Measurements from ENCODE around the gene RASA3. TPM values are rescaled to one million over a fixed set of nuclear protein-coding genes. Genes with fewer than 3 reads are reported as not detected.

The RASA3 gene
- total RNA-seq, 1 experiment from 2014 or later, result 0.95 TPM

DNA sequence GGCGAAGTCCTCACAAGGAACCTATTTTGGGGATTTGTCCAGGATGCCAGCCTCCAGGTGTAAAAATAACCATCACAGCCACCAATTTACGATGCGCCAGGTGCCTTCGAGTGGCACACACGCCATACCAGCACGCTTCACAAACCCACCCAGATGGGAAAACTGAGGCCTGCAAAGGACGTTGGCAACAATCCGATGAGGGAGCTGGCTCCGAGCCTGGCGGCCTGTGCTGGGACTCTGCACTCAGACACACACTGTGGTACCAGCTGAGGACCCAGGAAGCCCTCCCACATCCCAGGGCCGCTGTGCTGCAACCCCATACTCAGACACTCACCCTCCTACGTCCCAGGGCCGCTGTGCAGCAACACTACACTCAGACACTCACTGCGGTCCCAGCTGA lies 93.5 kb downstream of the RASA3 start:
- Mint-ChIP-seq H3K27ac (ENCODE audit: unreplicated experiment) (no peak overlapping the region), H3K27me3 (ENCODE audit: insufficient read depth, unreplicated experiment) (no peaks in the 10 kb centered on the region), H3K4me3 (ENCODE audit: unreplicated experiment) (no peak overlapping the region), H3K9me3 (ENCODE audit: unreplicated experiment) (peaks cover 6% of the 10 kb centered on the region), H3K36me3 (ENCODE audit: insufficient read depth, unreplicated experiment) (no peaks in the 10 kb centered on the region), H3K4me1 (ENCODE audit: low read depth, unreplicated experiment) (no peaks in the 10 kb centered on the region)
- ChIA-PET POLR2A (no interaction called here), CTCF (no interaction called here)
- TF ChIP-seq CTCF (IDR thresholded peaks at IDR 0.05; ENCODE audit: insufficient read depth in 1 of 2, low read depth in 1 of 2, low read length in 1 of 2, severe bottlenecking in 1 of 2, unreplicated experiment in 1 of 2), result no peak
- no peaks in the 10 kb centered on the region for H3K27me3 ChIP-seq (replicated peaks; ENCODE audit: control insufficient read depth, insufficient read depth, low read length)
- H3K4me3 ChIP-seq (ENCODE audit: low read depth, low read length), result no peak overlapping the region
- H3K9me3 ChIP-seq, result no peaks in the 10 kb centered on the region
- no peaks in the 10 kb centered on the region for H3K36me3 ChIP-seq (ENCODE audit: control insufficient read depth, insufficient read depth, low read length)
- intact Hi-C loops (cut with micrococcal nuclease; ENCODE audit: unreplicated experiment), result no loop called here
- no peaks in the 10 kb centered on the region for H3K4me1 ChIP-seq
- no TSS peak for BruUV-seq (replicated peaks)
- no peak for DNase-seq

DNA sequence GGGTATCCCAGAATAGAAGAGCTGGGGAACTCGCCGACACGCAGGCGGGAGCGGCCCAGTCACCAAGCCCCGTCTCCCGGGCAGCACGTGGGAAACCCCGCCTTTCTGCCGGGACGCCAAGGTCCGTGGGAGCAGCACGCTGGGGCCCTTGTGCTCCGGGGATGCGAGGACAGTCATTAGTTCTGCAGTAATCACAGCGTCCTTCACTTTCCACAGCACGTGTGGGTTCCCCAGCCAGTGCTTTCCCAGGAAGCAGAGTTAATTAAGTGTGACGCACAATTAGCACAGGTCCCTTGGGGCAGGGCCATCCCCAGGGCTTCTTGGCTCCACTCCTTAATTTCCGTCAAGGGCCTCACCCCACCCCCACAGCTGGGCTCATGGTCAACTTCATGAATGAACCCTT lies 94.2 kb downstream of the RASA3 start:
- intact Hi-C loops (cut with micrococcal nuclease; ENCODE audit: unreplicated experiment), result no loop called here
- Mint-ChIP-seq H3K9me3 (ENCODE audit: unreplicated experiment) (peaks cover 3% of the 10 kb centered on the region), H3K4me3 (ENCODE audit: unreplicated experiment) (no peak overlapping the region), H3K27ac (ENCODE audit: unreplicated experiment) (no peak overlapping the region), H3K27me3 (ENCODE audit: insufficient read depth, unreplicated experiment) (no peaks in the 10 kb centered on the region), H3K36me3 (ENCODE audit: insufficient read depth, unreplicated experiment) (no peaks in the 10 kb centered on the region), H3K4me1 (ENCODE audit: low read depth, unreplicated experiment) (no peaks in the 10 kb centered on the region)
- no peak overlapping the region for H3K4me3 ChIP-seq (ENCODE audit: low read depth, low read length)
- H3K4me1 ChIP-seq, result no peaks in the 10 kb centered on the region
- TF ChIP-seq CTCF (IDR thresholded peaks at IDR 0.05; ENCODE audit: insufficient read depth in 1 of 2, low read depth in 1 of 2, low read length in 1 of 2, severe bottlenecking in 1 of 2, unreplicated experiment in 1 of 2), result no peak
- no peaks in the 10 kb centered on the region for H3K36me3 ChIP-seq (ENCODE audit: control insufficient read depth, insufficient read depth, low read length)
- no peak for DNase-seq
- H3K9me3 ChIP-seq, result no peaks in the 10 kb centered on the region
- BruUV-seq (replicated peaks), result no TSS peak
- H3K27me3 ChIP-seq (replicated peaks; ENCODE audit: control insufficient read depth, insufficient read depth, low read length), result no peaks in the 10 kb centered on the region
- CTCF ChIA-PET, result no interaction called here
- POLR2A ChIA-PET, result no interaction called here

GRCh38 chr13:114037674-114038073 lies 94.7 kb downstream of the RASA3 start:
- no peaks in the 10 kb centered on the region for H3K9me3 Mint-ChIP-seq (ENCODE audit: unreplicated experiment)
- Histone ChIP-seq H3K36me3 (ENCODE audit: control insufficient read depth, insufficient read depth, low read length) (no peaks in the 10 kb centered on the region), H3K9me3 (no peaks in the 10 kb centered on the region), H3K4me1 (no peaks in the 10 kb centered on the region), H3K27me3 (replicated peaks; ENCODE audit: control insufficient read depth, insufficient read depth, low read length) (no peaks in the 10 kb centered on the region), H3K4me3 (ENCODE audit: low read depth, low read length) (no peak overlapping the region)
- ChIA-PET POLR2A (no interaction called here), CTCF (no interaction called here)
- no peak overlapping the region for H3K27ac Mint-ChIP-seq (ENCODE audit: unreplicated experiment)
- no peak for TF ChIP-seq CTCF (IDR thresholded peaks at IDR 0.05; ENCODE audit: insufficient read depth in 1 of 2, low read depth in 1 of 2, low read length in 1 of 2, severe bottlenecking in 1 of 2, unreplicated experiment in 1 of 2)
- intact Hi-C loops (cut with micrococcal nuclease; ENCODE audit: unreplicated experiment), result no loop called here
- no peak overlapping the region for H3K4me3 Mint-ChIP-seq (ENCODE audit: unreplicated experiment)
- no peak for DNase-seq
- BruUV-seq (replicated peaks), result no TSS peak
- H3K27me3 Mint-ChIP-seq (ENCODE audit: insufficient read depth, unreplicated experiment), result no peaks in the 10 kb centered on the region
- no peaks in the 10 kb centered on the region for H3K4me1 Mint-ChIP-seq (ENCODE audit: low read depth, unreplicated experiment)
- H3K36me3 Mint-ChIP-seq (ENCODE audit: insufficient read depth, unreplicated experiment), result no peaks in the 10 kb centered on the region
